Prostate gland (tissue), 2 donors: ENCODE data around the gene HCN3. TPM values are rescaled to one million over a fixed set of nuclear protein-coding genes. Genes with fewer than 3 reads are reported as not detected.

Experiments
- DNase-seq: peaks from one replicate; pipeline ENCODE4 v3.0.0-alpha.2; 2019; ENCODE audit warnings: low spot score
- H3K27ac ChIP-seq, 2 donors: fragments of 200-600 bp; sonication (generic); 2 replicates each; pipeline ENCODE4 v1.5.1; 2017 to 2019
- H3K27me3 ChIP-seq: fragments of 200-600 bp; sonication (generic); replicated peaks from 2 replicates; pipeline ENCODE4 v1.5.1; 2019; ENCODE audit not compliant: insufficient read depth
- H3K36me3 ChIP-seq, 2 donors: fragments of 200-600 bp; sonication (generic); 1 replicate in 1 of 2; 2 replicates in 1 of 2; pipeline versions ENCODE4 v1.5.1 to v1.8.1; 2017 to 2019
- H3K4me1 ChIP-seq: fragments of 200-600 bp; sonication (generic); replicated peaks from 2 replicates; pipeline ENCODE4 v1.5.1; 2019
- H3K4me3 ChIP-seq, 2 donors: fragments of 200-600 bp; sonication (generic); 2 replicates each; pipeline ENCODE4 v1.5.1; 2017 to 2019
- H3K9me3 ChIP-seq: fragments of 200-600 bp; sonication (generic); 2 replicates; pipeline ENCODE4 v1.5.1; 2017
- CTCF ChIP-seq, 4 experiments: fragments of 200-600 bp in 2 of 4; fragments of 450-650 bp in 2 of 4; sonication (generic) in 2 of 4; IDR thresholded peaks; 1 replicate in 3 of 4; 2 replicates in 1 of 4; pipeline ENCODE4 v1.5.1; 2016 to 2019; ENCODE audit warnings: antibody characterized with exemption in 4 of 4, mild to moderate bottlenecking in 2 of 4, moderate library complexity in 2 of 4
- POLR2A ChIP-seq: fragments of 450-650 bp; IDR thresholded peaks from one replicate; pipeline ENCODE4 v1.6.1; 2016; ENCODE audit warnings: antibody characterized with exemption, mild to moderate bottlenecking
- POLR2AphosphoS5 ChIP-seq: sonication (generic); formaldehyde crosslinking; IDR thresholded peaks from one replicate; pipeline ENCODE4 v1.6.1; 2017; ENCODE audit warnings: antibody characterized with exemption
- WGBS: methylation state at CpG from one replicate; pipeline ENCODE4 v1.1.5; 2018; 5-methylcytosine and 5-hydroxymethylcytosine counted together
- intact Hi-C: fragments of 100-400 bp; cut with DNase I; formaldehyde crosslinking; loops from one replicate; pipeline ENCODE4 v1.14.2; 2022
- total RNA-seq, 2 donors: library from RNA; depleted of rRNA; stranded (reverse); fragments of >200 nt; gene quantifications; one replicate each; pipeline ENCODE4 v1.1.0, GENCODE V29; 2016

Gene HCN3
- total RNA-seq, 2 donors from 2014 or later, result 1.9 to 2.6 TPM

DNA sequence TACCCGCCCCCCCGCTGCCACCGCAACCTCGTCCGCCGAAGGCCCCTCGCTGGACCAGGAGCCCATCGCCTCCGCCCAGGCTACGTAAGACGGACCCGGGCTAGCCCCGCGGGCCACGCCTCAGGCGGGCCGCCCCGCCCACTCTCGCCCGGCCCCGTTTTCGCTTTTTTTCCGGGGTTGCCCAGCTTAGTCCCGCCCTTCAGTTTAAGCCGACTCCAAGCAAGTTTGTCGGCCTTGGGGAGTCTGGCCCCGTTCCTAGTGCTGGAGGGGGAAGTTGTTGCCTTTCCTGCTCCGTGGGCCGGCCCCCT is 46.4 kb downstream of the HCN3 start:
- H3K36me3 ChIP-seq, result no peaks in the 10 kb centered on the region
- intact Hi-C loops, result loop anchor here (2.0 to 5.0 kb wide), 5 partner anchors 15 to 269 kb away; partner anchors contain the start of genes ASH1L, ENTREP3 and FDPS
- TF ChIP-seq POLR2A, result peak; percentile 6
- TF ChIP-seq POLR2AphosphoS5, result no peak
- peak overlapping the region; percentile 86 to 88 for H3K4me3 ChIP-seq
- peaks cover 4% of the 10 kb centered on the region for H3K4me1 ChIP-seq
- H3K27ac ChIP-seq, result peak overlapping the region; percentile 95 to 97
- DNase-seq, result peak; percentile 84
- WGBS, result under 1% methylated on average over 29 of the region's 29 CpGs
- H3K27me3 ChIP-seq, result no peaks in the 10 kb centered on the region
- no peaks in the 10 kb centered on the region for H3K9me3 ChIP-seq

DNA sequence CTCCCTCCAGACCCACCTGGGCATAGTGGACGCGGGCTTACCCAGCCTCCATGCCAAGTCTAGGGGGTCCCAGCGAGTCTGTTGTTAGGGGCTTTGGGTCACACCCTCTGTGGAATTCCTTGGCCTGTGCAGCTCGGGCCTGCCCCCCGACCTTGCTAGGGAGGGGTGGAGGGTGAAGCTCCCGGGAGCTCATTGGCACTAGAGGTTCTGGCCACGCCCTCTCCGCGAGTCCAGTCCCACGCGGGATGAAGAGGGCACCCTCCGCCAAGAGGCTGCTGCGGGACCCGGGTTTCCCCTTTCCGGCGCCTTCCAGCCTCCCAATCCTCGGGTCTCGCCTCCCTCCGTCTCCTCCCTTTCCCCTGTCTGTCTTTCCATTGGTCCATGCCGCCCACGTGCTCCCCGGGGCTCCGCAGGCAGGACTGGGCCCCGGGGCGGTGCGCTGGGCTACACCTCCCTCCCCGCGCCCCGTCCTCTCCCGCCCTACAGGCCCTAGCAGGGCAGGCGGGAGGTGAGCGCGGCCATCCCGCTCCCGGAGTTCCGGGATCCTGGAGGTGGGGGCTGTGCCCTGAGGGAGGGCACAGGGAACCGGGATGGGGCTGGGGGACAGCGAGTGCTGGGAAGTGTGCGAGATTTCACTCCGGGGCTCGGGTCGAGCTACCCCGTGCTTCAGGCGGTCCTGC is 46.9 kb downstream of the HCN3 start:
- no peaks in the 10 kb centered on the region for H3K36me3 ChIP-seq
- peaks cover 4% of the 10 kb centered on the region for H3K4me1 ChIP-seq
- H3K4me3 ChIP-seq, result peak overlapping the region; percentile 86 to 88
- intact Hi-C loops, result loop anchor here (2.0 to 5.0 kb wide), 5 partner anchors 15 to 268 kb away; partner anchors contain the start of genes ASH1L, ENTREP3 and FDPS
- H3K9me3 ChIP-seq, result no peaks in the 10 kb centered on the region
- TF ChIP-seq POLR2A (peak; percentile 87), CTCF (IDR thresholded peaks at IDR 0.05) (peak in 1 of 4 experiments; percentile 31), POLR2AphosphoS5 (peak; percentile 92)
- no peaks in the 10 kb centered on the region for H3K27me3 ChIP-seq
- under 1% methylated on average over 36 of the region's 44 CpGs for WGBS
- peak overlapping the region; percentile 95 to 97 for H3K27ac ChIP-seq
- DNase-seq, result peak; percentile 97

GRCh38 chr1:155324717-155325602 is 47.7 kb downstream of the HCN3 start:
- peak overlapping the region; percentile 86 to 88 for H3K4me3 ChIP-seq
- H3K27ac ChIP-seq, result peak overlapping the region; percentile 95 to 97
- DNase-seq, result peak; percentile 70
- peaks cover 4% of the 10 kb centered on the region for H3K4me1 ChIP-seq
- 3% methylated on average over 58 of the region's 59 CpGs for WGBS
- no peaks in the 10 kb centered on the region for H3K9me3 ChIP-seq
- H3K27me3 ChIP-seq, result no peaks in the 10 kb centered on the region
- intact Hi-C loops, result loop anchor here (2.0 to 5.0 kb wide), 5 partner anchors 16 to 267 kb away; partner anchors contain the start of genes ASH1L, ENTREP3 and FDPS
- no peaks in the 10 kb centered on the region for H3K36me3 ChIP-seq
- no peak for TF ChIP-seq POLR2AphosphoS5
- peak; percentile 8 for TF ChIP-seq POLR2A
- peak in 3 of 4 experiments; percentile 42 to 66 (median 50) for TF ChIP-seq CTCF (IDR thresholded peaks at IDR 0.05)

DNA sequence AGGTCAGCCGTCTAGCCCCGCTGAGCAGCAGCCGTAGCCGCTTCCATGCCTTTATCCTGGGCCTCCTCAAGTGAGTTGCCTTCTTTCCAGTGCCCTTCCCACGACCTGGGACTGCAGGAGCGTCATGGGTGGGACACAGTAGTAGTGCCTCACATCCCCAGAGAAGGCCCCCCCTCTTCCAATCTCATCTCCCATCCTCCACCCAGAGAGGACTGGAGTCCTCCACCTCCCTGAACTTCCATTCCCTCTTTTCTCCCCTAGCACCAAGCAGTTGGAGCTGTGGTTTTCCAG is 48.3 kb downstream of the HCN3 start:
- Histone ChIP-seq H3K9me3 (no peaks in the 10 kb centered on the region), H3K36me3 (no peaks in the 10 kb centered on the region), H3K4me3 (peak overlapping the region; percentile 86 to 88), H3K4me1 (peaks cover 4% of the 10 kb centered on the region), H3K27ac (peak overlapping the region; percentile 95 to 97), H3K27me3 (no peaks in the 10 kb centered on the region)
- no peak for DNase-seq
- intact Hi-C loops, result loop anchor here (2.0 kb wide), 1 partner anchor 17 kb away; the partner anchor contains the start of gene FDPS
- 30% methylated on average over 6 of the region's 6 CpGs for WGBS
- TF ChIP-seq POLR2AphosphoS5 (no peak), CTCF (IDR thresholded peaks at IDR 0.05) (no peak), POLR2A (no peak)

DNA sequence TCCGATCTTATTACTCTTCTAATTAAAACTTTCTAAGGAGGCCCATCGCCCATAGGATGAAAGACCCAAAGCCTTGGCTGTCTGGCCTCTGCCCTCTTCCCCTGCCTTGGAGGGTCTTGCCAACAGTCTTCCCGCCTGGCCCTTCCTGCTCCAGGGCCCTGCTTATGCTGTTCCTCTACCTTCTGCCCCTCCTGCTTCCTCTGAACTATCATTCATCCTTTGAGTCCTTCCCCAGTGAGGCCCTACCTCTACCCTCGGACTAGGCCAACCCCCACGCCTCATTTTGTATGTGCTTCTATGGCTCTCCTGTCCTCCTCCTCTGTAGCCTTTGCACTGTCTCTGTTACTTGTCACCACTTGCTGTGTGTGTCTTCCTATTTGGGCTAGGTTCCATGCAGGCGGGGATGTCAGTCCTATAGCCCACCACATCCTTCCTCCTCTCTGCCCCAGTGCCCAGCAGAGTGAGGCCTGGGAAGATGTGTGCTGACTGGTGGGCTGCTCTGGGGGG is 48.8 kb downstream of the HCN3 start:
- Histone ChIP-seq H3K9me3 (no peaks in the 10 kb centered on the region), H3K36me3 (no peaks in the 10 kb centered on the region), H3K4me3 (no peak overlapping the region), H3K27me3 (no peaks in the 10 kb centered on the region), H3K27ac (no peak overlapping the region), H3K4me1 (peaks cover 4% of the 10 kb centered on the region)
- 81% methylated on average over 6 of the region's 6 CpGs for WGBS
- intact Hi-C loops, result no loop called here
- no peak for DNase-seq
- TF ChIP-seq POLR2A, result no peak
- TF ChIP-seq CTCF (IDR thresholded peaks at IDR 0.05), result no peak
- no peak for TF ChIP-seq POLR2AphosphoS5
